HCT116 (cell line): ENCODE measurements around the gene CDH4. TPM values are rescaled to one million over a fixed set of nuclear protein-coding genes. Genes with fewer than 3 reads are reported as not detected.

Experiments
- ATAC-seq: fragments of 200-7000 bp; cut with Tn5 transposase; 2 replicates; pipeline ENCODE4 v1.9.1; 2020; ENCODE audit warnings: mild to moderate bottlenecking, moderate library complexity
- BruUV-seq: library from RNA; stranded (reverse); fragments of 400-500 nt; replicated peaks from 2 replicates; lab custom pipeline; 2021; lab: Mats Ljungman, UMichigan
- CTCF ChIA-PET: fragments of 300-600 bp; sonication (Branson Sonifier 250); formaldehyde crosslinking; loops from one replicate; lab custom pipeline; 2021; ENCODE audit warnings: antibody characterized with exemption; lab: Charles Lee
- POLR2A ChIA-PET: fragments of 300-600, 350-600 bp; sonication (Branson Sonifier 250); formaldehyde crosslinking; loops from one replicate; lab custom pipeline; 2021; ENCODE audit warnings: antibody characterized with exemption; lab: Charles Lee
- RAD21 ChIA-PET, 2 experiments: fragments of 300-600 bp; sonication (Branson Sonifier 250); formaldehyde crosslinking; loops; one replicate each; lab custom pipeline; 2023; ENCODE audit warnings: low total read pairs in 2 of 2; ENCODE audit not compliant: uncharacterized antibody in 2 of 2, unreplicated experiment in 2 of 2, low non-redundant PET in 1 of 2; lab: Charles Lee
- DNase-seq: peaks from one replicate; pipeline ENCODE4 v3.0.0-alpha.2; 2010; ENCODE audit warnings: low read depth, low spot score
- H2AFZ ChIP-seq: fragments of 200-600 bp; shearing (Covaris generic), sonication (generic); 2 replicates; pipeline ENCODE4 v1.6.1; 2017; ENCODE audit warnings: low read depth, mixed run types, mixed read lengths, antibody characterized with exemption, low read length; ENCODE audit not compliant: poor library complexity, severe bottlenecking
- H3K27ac ChIP-seq: 2 replicates; pipeline ENCODE4 v1.5.1; 2012; ENCODE audit warnings: low read depth, low read length
- H3K27me3 ChIP-seq: fragments of 200-600 bp; sonication (generic); 2 replicates; pipeline ENCODE4 v1.6.1; 2016; ENCODE audit warnings: mixed run types, low read length, mixed read lengths; ENCODE audit not compliant: insufficient read depth
- H3K36me3 ChIP-seq, 2 experiments: fragments of 200-500 bp in 1 of 2; fragments of 200-600 bp in 1 of 2; sonication (Bioruptor generic) in 1 of 2; sonication (generic) in 1 of 2; 2 replicates each; pipeline versions ENCODE4 v1.5.1 to v1.6.1; 2014 to 2016; ENCODE audit warnings: low read length in 2 of 2, inconsistent platforms in 1 of 2, mixed read lengths in 1 of 2, mixed run types in 1 of 2; ENCODE audit not compliant: insufficient read depth in 2 of 2, control insufficient read depth in 1 of 2
- H3K4me1 ChIP-seq, 2 experiments: fragments of 200-600 bp in 1 of 2; sonication (generic) in 1 of 2; 2 replicates each; pipeline versions ENCODE4 v1.5.1 to v1.6.1; 2012 to 2017; ENCODE audit warnings: low read length in 2 of 2, inconsistent platforms in 1 of 2, mild to moderate bottlenecking in 1 of 2, mixed read lengths in 1 of 2, mixed run types in 1 of 2, moderate library complexity in 1 of 2; ENCODE audit not compliant: insufficient read depth in 2 of 2, control insufficient read depth in 1 of 2
- H3K4me2 ChIP-seq: fragments of 200-600 bp; sonication (generic); 2 replicates; pipeline ENCODE4 v1.6.1; 2017; ENCODE audit warnings: mixed run types, low read length, mixed read lengths
- H3K4me3 ChIP-seq, 2 experiments: fragments of 200-600 bp in 1 of 2; sonication (generic) in 1 of 2; replicated peaks in 1 of 2; 2 replicates each; pipeline ENCODE4 v1.5.1; 2011 to 2016; ENCODE audit warnings: low read length in 2 of 2, control low read depth in 1 of 2, low read depth in 1 of 2, mild to moderate bottlenecking in 1 of 2, mixed read lengths in 1 of 2, mixed run types in 1 of 2
- H3K79me2 ChIP-seq: fragments of 200-600 bp; sonication (generic); 2 replicates; pipeline ENCODE4 v1.6.1; 2017; ENCODE audit warnings: mild to moderate bottlenecking, mixed run types, low read length, moderate library complexity, mixed read lengths; ENCODE audit not compliant: insufficient read depth
- H3K9ac ChIP-seq: fragments of 200-600 bp; sonication (generic); 2 replicates; pipeline ENCODE4 v1.6.1; 2016; ENCODE audit warnings: low read length, mixed read lengths
- H3K9me2 ChIP-seq: fragments of 200-600 bp; sonication (generic), shearing (Covaris generic); 2 replicates; pipeline ENCODE4 v1.6.1; 2017; ENCODE audit warnings: mixed run types, mild to moderate bottlenecking, moderate library complexity; ENCODE audit not compliant: insufficient read depth
- H3K9me3 ChIP-seq, 2 experiments: fragments of 200-500 bp in 1 of 2; fragments of 200-600 bp in 1 of 2; sonication (Bioruptor generic) in 1 of 2; sonication (generic) in 1 of 2; 2 replicates each; pipeline ENCODE4 v1.6.1; 2014 to 2017; ENCODE audit warnings: low read length in 2 of 2, mixed read lengths in 2 of 2, inconsistent platforms in 1 of 2, low read depth in 1 of 2, mild to moderate bottlenecking in 1 of 2, mixed run types in 1 of 2, moderate library complexity in 1 of 2; ENCODE audit not compliant: control insufficient read depth in 1 of 2, insufficient read depth in 1 of 2
- H4K20me1 ChIP-seq: fragments of 200-600 bp; sonication (generic), shearing (Covaris generic); 2 replicates; pipeline ENCODE4 v1.6.1; 2017; ENCODE audit warnings: mixed run types, mild to moderate bottlenecking, moderate library complexity; ENCODE audit not compliant: insufficient read depth
- CBX3 ChIP-seq: IDR thresholded peaks from 2 replicates; pipeline ENCODE4 v1.6.1; 2012; ENCODE audit warnings: low read depth
- CTCF ChIP-seq, 3 experiments: fragments of 200-600 bp in 1 of 3; sonication (generic) in 1 of 3; IDR thresholded peaks in 2 of 3; conservative IDR thresholded peaks in 1 of 3; 2 replicates each; pipeline ENCODE4 v1.5.1; 2012 to 2017; ENCODE audit warnings: low read depth in 2 of 3, low read length in 2 of 3, antibody characterized with exemption in 1 of 3, borderline replicate concordance in 1 of 3, control low read depth in 1 of 3, mild to moderate bottlenecking in 1 of 3, mixed read lengths in 1 of 3, mixed run types in 1 of 3, moderate library complexity in 1 of 3; ENCODE audit not compliant: insufficient read depth in 1 of 3
- EZH2 ChIP-seq: fragments of 200-600 bp; sonication (generic); IDR thresholded peaks from 2 replicates; pipeline ENCODE4 v1.6.1; 2017; ENCODE audit warnings: antibody characterized with exemption, mixed run types
- EZH2phosphoT487 ChIP-seq: fragments of 200-600 bp; IDR thresholded peaks from 2 replicates; pipeline ENCODE4 v1.6.1; 2018; ENCODE audit warnings: antibody characterized with exemption, borderline replicate concordance
- JUND ChIP-seq: IDR thresholded peaks from 2 replicates; pipeline ENCODE4 v1.6.1; 2012
- POLR2A ChIP-seq: IDR thresholded peaks from 2 replicates; pipeline ENCODE4 v1.7.0; 2011; ENCODE audit warnings: borderline replicate concordance; ENCODE audit not compliant: insufficient read depth, insufficient read length; ENCODE audit errors: extremely low read depth
- POLR2AphosphoS5 ChIP-seq: IDR thresholded peaks from 2 replicates; pipeline ENCODE4 v1.6.1; 2011; ENCODE audit warnings: mild to moderate bottlenecking, low read depth, low read length, moderate library complexity
- REST ChIP-seq: IDR thresholded peaks from 2 replicates; pipeline ENCODE4 v1.6.1; 2012; ENCODE audit warnings: low read depth
- SIN3A ChIP-seq: IDR thresholded peaks from 2 replicates; pipeline ENCODE4 v1.6.1; 2012; ENCODE audit warnings: low read depth
- TCF7L2 ChIP-seq: IDR thresholded peaks from 2 replicates; pipeline ENCODE4 v1.7.0; 2011; ENCODE audit warnings: borderline replicate concordance, inconsistent platforms; ENCODE audit not compliant: insufficient read depth, insufficient read length; ENCODE audit errors: extremely low read depth
- ZBTB33 ChIP-seq: IDR thresholded peaks from 2 replicates; pipeline ENCODE4 v1.6.1; 2011; ENCODE audit warnings: mild to moderate bottlenecking, low read length, moderate library complexity; ENCODE audit not compliant: insufficient replicate concordance; ENCODE audit errors: extremely low read depth
- intact Hi-C: fragments of 100-400 bp; cut with micrococcal nuclease; formaldehyde crosslinking; loops from 2 replicates; pipeline ENCODE4 v1.10.0; 2022
- total RNA-seq: library from RNA; stranded (reverse); gene quantifications from one replicate; pipeline ENCODE4 v1.2.1, GENCODE V29; 2021; ENCODE audit not compliant: unreplicated experiment

Gene CDH4
- total RNA-seq, 1 experiment from 2014 or later, result not detected

GRCh38 chr20:61950641-61951071, 698.6 kb downstream of the CDH4 start:
- TF ChIP-seq CBX3 (no peak), SIN3A (no peak), EZH2 (no peak), EZH2phosphoT487 (no peak), ZBTB33 (no peak), REST (no peak), CTCF (IDR thresholded peaks at IDR 0.05 in 2 of 3, conservative IDR thresholded peaks at IDR 0.05 in 1 of 3; ENCODE audit: borderline replicate concordance in 1 of 3, insufficient read depth in 1 of 3, low read depth in 2 of 3, low read length in 2 of 3) (no peak), POLR2A (no peak), JUND (no peak), POLR2AphosphoS5 (no peak), TCF7L2 (no peak)
- Histone ChIP-seq H3K9me2 (no peaks in the 10 kb centered on the region), H3K4me3 (no peak overlapping the region), H3K27ac (no peak overlapping the region), H3K9me3 (no peaks in the 10 kb centered on the region), H3K79me2 (no peaks in the 10 kb centered on the region), H3K27me3 (peaks cover 16% of the 10 kb centered on the region), H3K9ac (no peak overlapping the region), H4K20me1 (no peaks in the 10 kb centered on the region), H3K36me3 (no peaks in the 10 kb centered on the region), H3K4me2 (no peak overlapping the region), H3K4me1 (peaks cover 0 to 4% of the 10 kb centered on the region in 2 experiments; a peak in 1 of 4 replicates), H2AFZ (no peak overlapping the region)
- CTCF ChIA-PET, result no interaction called here
- POLR2A ChIA-PET, result no interaction called here
- RAD21 ChIA-PET, result no interaction called here
- no peak for ATAC-seq
- no peak for DNase-seq
- intact Hi-C loops, result no loop called here
- BruUV-seq, result no TSS peak
